GM12892 (cell line): ENCODE data around the gene FBXW4.

Experiments used
- POLR2AphosphoS5 ChIP-seq: IDR thresholded peaks from 2 replicates; pipeline ENCODE4 v1.6.1; 2011; ENCODE audit warnings: low read depth, low read length, control low read depth
- TAF1 ChIP-seq: IDR thresholded peaks from 2 replicates; pipeline ENCODE4 v1.6.1; 2011; ENCODE audit warnings: low read depth, mild to moderate bottlenecking, control low read depth, low read length, borderline replicate concordance

- TF ChIP-seq TAF1 = no peak
- TF ChIP-seq POLR2AphosphoS5 = no peak
These were observed 129.5 kb downstream of the FBXW4 start for GRCh38 chr10:101565370-101565900.
